ENCODE results near the gene RAD51AP1.

The RAD51AP1 gene

GRCh38 chr12:4555804-4556203 lies 17.1 kb downstream of the RAD51AP1 start:
- DNase-seq (ENCODE audit: low read depth in 1 of 2, low spot score in 1 of 2) = peak in 1 of 2 experiments; percentile 25
- Histone ChIP-seq H3K4me3 (replicated peaks; ENCODE audit: insufficient read depth, low read length) (no peak overlapping the region), H3K27ac (replicated peaks) (no peak overlapping the region), H3K27me3 (ENCODE audit: insufficient read depth, poor library complexity, severe bottlenecking) (no peaks in the 10 kb centered on the region)
- no peak for TF ChIP-seq CTCF (IDR thresholded peaks at IDR 0.05; ENCODE audit: insufficient read depth, low read length)
- TF ChIP-seq REST (IDR thresholded peaks at IDR 0.05; ENCODE audit: insufficient replicate concordance, low read depth) = no peak
- no peak for TF ChIP-seq GABPA (IDR thresholded peaks at IDR 0.05; ENCODE audit: low read depth)
- no peak for TF ChIP-seq SPI1 (IDR thresholded peaks at IDR 0.05; ENCODE audit: borderline replicate concordance, low read depth)
- no peak for TF ChIP-seq POLR2AphosphoS5 (IDR thresholded peaks at IDR 0.05; ENCODE audit: low read depth)

GRCh38 chr12:4556735-4557530 lies 18.2 kb downstream of the RAD51AP1 start:
- Histone ChIP-seq H3K4me3 (replicated peaks; ENCODE audit: insufficient read depth, low read length) (no peak overlapping the region), H3K27me3 (ENCODE audit: insufficient read depth, poor library complexity, severe bottlenecking) (no peaks in the 10 kb centered on the region), H3K27ac (replicated peaks) (no peak overlapping the region)
- DNase-seq (ENCODE audit: low read depth in 1 of 2, low spot score in 1 of 2) = no peak
- no peak for TF ChIP-seq GABPA (IDR thresholded peaks at IDR 0.05; ENCODE audit: low read depth)
- TF ChIP-seq REST (IDR thresholded peaks at IDR 0.05; ENCODE audit: insufficient replicate concordance, low read depth) = no peak
- TF ChIP-seq SPI1 (IDR thresholded peaks at IDR 0.05; ENCODE audit: borderline replicate concordance, low read depth) = no peak
- no peak for TF ChIP-seq CTCF (IDR thresholded peaks at IDR 0.05; ENCODE audit: insufficient read depth, low read length)
- TF ChIP-seq POLR2AphosphoS5 (IDR thresholded peaks at IDR 0.05; ENCODE audit: low read depth) = no peak

GRCh38 chr12:4557586-4557985 lies 18.9 kb downstream of the RAD51AP1 start:
- TF ChIP-seq CTCF (IDR thresholded peaks at IDR 0.05; ENCODE audit: insufficient read depth, low read length) (no peak), POLR2AphosphoS5 (IDR thresholded peaks at IDR 0.05; ENCODE audit: low read depth) (no peak), REST (IDR thresholded peaks at IDR 0.05; ENCODE audit: insufficient replicate concordance, low read depth) (no peak), GABPA (IDR thresholded peaks at IDR 0.05; ENCODE audit: low read depth) (no peak), SPI1 (IDR thresholded peaks at IDR 0.05; ENCODE audit: borderline replicate concordance, low read depth) (no peak)
- H3K27me3 ChIP-seq (ENCODE audit: insufficient read depth, poor library complexity, severe bottlenecking) = no peaks in the 10 kb centered on the region
- H3K4me3 ChIP-seq (replicated peaks; ENCODE audit: insufficient read depth, low read length) = no peak overlapping the region
- DNase-seq (ENCODE audit: low read depth in 1 of 2, low spot score in 1 of 2) = no peak
- H3K27ac ChIP-seq (replicated peaks) = no peak overlapping the region

Measured in HL-60 (cell line).